Measurements from ENCODE around the gene NPW.

DNA sequence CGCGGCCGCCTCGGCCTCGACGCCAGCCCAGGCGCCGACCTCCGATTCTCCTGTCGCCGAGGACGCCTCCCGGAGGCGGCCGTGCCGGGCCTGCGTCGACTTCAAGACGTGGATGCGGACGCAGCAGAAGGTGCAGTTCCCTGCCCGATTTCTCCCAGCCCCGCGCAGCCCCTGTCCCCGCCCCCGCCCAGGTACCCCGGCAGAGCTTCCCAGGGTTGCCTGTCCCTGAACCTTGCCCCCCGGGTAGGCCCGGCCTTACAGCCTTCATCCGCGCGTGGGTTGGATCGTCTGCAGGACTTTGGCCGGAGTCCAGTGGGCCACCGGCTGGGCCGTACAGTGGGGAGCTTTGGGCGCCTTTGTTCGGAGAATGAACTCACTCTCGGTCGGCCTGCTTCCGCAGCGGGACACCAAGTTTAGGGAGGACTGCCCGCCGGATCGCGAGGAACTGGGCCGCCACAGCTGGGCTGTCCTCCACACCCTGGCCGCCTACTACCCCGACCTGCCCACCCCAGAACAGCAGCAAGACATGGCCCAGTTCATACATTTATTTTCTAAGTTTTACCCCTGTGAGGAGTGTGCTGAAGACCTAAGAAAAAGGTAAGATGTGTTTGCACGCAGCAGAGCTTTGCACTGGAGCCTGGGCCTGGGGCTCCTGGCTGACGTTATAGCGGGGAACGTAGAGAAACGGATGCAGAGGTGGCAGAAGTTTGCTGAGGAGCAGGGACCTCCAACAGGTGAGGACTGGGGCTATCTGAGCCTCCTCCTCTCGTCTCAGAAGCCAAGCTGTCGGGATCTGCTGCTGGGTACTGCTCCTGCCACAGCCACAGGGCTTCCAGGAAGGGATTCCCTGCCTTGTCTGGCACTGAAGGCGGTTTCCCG lies 35.0 kb upstream of the NPW start:
- TF ChIP-seq EZH2phosphoT487 (IDR thresholded peaks at IDR 0.05; ENCODE audit: insufficient read depth, low read depth): no peak
- TF ChIP-seq EZH2 (IDR thresholded peaks at IDR 0.05; ENCODE audit: insufficient read depth, poor library complexity, severe bottlenecking): no peak

Data from GM23248 (cell line).